ENCODE measurements around the gene TRPM3.

DNA sequence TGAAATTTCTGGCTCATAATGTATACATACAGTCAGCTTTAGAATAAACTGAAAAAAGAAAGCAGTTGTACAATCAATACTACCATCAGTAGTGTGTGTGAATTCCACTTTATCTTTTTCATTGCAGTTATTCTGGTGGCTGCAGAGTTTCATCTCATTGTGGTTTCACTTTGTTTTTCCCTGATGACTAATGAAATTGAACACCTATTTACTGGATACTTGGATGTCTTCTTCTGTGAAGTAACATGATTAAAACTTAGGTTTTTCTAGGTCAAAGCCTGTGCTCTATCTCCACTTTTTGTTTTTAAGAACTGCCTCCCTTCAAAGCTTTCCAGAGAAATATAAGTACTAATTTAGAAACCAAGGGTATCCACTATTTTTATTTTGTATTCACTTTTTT, 174.3 kb downstream of the TRPM3 start:
- TF ChIP-seq CTCF (IDR thresholded peaks at IDR 0.05) (no peak), POLR2AphosphoS5 (IDR thresholded peaks at IDR 0.05; ENCODE audit: low read depth, low read length) (no peak), SIN3A (IDR thresholded peaks at IDR 0.05; ENCODE audit: borderline replicate concordance, insufficient read depth, low read depth, low read length) (no peak), TCF7L2 (IDR thresholded peaks at IDR 0.05; ENCODE audit: low read depth, low read length) (no peak)
- TF ChIP-seq, protein P1, sequence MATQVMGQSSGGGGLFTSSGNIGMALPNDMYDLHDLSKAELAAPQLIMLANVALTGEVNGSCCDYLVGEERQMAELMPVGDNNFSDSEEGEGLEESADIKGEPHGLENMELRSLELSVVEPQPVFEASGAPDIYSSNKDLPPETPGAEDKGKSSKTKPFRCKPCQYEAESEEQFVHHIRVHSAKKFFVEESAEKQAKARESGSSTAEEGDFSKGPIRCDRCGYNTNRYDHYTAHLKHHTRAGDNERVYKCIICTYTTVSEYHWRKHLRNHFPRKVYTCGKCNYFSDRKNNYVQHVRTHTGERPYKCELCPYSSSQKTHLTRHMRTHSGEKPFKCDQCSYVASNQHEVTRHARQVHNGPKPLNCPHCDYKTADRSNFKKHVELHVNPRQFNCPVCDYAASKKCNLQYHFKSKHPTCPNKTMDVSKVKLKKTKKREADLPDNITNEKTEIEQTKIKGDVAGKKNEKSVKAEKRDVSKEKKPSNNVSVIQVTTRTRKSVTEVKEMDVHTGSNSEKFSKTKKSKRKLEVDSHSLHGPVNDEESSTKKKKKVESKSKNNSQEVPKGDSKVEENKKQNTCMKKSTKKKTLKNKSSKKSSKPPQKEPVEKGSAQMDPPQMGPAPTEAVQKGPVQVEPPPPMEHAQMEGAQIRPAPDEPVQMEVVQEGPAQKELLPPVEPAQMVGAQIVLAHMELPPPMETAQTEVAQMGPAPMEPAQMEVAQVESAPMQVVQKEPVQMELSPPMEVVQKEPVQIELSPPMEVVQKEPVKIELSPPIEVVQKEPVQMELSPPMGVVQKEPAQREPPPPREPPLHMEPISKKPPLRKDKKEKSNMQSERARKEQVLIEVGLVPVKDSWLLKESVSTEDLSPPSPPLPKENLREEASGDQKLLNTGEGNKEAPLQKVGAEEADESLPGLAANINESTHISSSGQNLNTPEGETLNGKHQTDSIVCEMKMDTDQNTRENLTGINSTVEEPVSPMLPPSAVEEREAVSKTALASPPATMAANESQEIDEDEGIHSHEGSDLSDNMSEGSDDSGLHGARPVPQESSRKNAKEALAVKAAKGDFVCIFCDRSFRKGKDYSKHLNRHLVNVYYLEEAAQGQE (IDR thresholded peaks at IDR 0.05; ENCODE audit: insufficient read depth in 1 of 2, low read depth in 2 of 2, low read length in 1 of 2): no peak

Data from Panc1 (cell line).